NT2/D1 (cell line): Measurements from ENCODE around the gene KIR2DL4.
"Not testable (repeated sequence)": the region's sequence is repeated elsewhere in the genome, so short reads cannot be mapped to it uniquely, and the experiment has no call there.

Experiments
- YY1 ChIP-seq: IDR thresholded peaks from 2 replicates; pipeline ENCODE4 v1.6.1; 2011; ENCODE audit not compliant: insufficient read length, insufficient read depth
- ZNF274 ChIP-seq: IDR thresholded peaks from 2 replicates; pipeline ENCODE4 v1.6.1; 2011; ENCODE audit warnings: mild to moderate bottlenecking, low read depth, low read length

DNA sequence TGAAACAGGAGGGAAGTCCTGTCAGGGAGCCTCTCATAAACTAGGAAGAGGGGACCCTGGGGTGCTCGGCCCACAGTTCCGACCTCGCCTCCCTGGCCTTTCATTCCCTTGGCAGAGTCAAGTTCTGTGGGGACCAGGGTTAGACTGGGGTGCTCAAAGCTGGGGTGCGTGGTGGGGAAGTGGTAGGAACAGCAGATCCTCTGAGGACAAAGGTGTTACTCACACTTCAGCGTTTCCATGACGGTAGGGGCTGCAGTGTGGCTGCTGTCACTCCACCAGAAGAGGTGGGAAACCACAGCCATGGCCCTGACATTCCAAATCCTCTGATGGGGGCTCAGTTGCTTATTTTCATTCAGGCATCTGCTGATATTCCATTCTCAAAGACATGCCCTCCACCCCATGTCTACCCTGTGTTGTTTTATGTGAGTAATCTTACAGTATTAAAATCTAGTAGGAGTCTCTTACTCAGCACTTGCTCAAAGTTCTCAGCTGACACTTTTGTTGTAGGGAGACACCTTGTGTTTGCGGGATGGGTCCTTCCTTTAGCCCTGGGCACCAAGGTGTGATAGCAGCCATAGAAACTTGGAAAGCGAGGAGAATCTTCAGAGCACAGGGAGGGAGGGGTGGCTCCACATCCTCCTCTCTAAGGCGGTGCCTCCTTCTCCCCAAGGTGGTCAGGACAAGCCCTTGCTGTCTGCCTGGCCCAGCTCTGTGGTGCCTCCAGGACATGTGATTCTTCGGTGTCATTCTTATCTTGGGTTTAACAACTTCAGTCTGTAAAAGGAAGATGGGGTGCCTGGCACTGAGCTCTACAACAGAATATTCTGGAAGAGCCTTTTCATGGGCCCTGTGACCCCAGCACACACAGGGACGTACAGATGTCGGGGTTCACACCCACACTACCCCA is 47.0 kb upstream of the KIR2DL4 start:
- TF ChIP-seq ZNF274, YY1: not testable (repeated sequence)
